NOMO-1 treated with dmso at 0.1 percent for 144 hours (cell line): ENCODE data around the gene STAMBP.
"Not testable (repeated sequence)": the region's sequence is repeated elsewhere in the genome, so short reads cannot be mapped to it uniquely, and the experiment has no call there.

Experiments used
- DNase-seq: peaks from one replicate; lab custom pipeline; 2025; ENCODE audit not compliant: unreplicated experiment; lab: John Stamatoyannopoulos, UW

STAMBP gene

GRCh38 chr2:73836141-73836943, 7.6 kb downstream of the STAMBP start:
- no peak for DNase-seq

- peak; percentile 56 for DNase-seq
Observed at GRCh38 chr2:73837847-73838585, 9.3 kb downstream of the STAMBP start.

GRCh38 chr2:73838889-73839534, 10.3 kb downstream of the STAMBP start:
- no peak for DNase-seq

GRCh38 chr2:73839653-73840411, 11.1 kb downstream of the STAMBP start:
- no peak for DNase-seq

- DNase-seq = no peak
Observed at GRCh38 chr2:73841912-73842738, 13.4 kb downstream of the STAMBP start.

- no peak for DNase-seq
Observed at GRCh38 chr2:73842739-73843019, 13.9 kb downstream of the STAMBP start.

- DNase-seq = no peak
Observed at GRCh38 chr2:73844087-73844486, 15.3 kb downstream of the STAMBP start.

GRCh38 chr2:73850009-73850408, 21.2 kb downstream of the STAMBP start:
- DNase-seq = no peak

GRCh38 chr2:73851274-73851673, 22.5 kb downstream of the STAMBP start:
- no peak for DNase-seq

- DNase-seq = no peak
Observed at GRCh38 chr2:73852020-73852419, 23.3 kb downstream of the STAMBP start.

- DNase-seq = no peak
Observed at GRCh38 chr2:73855526-73855925, 26.8 kb downstream of the STAMBP start.

- DNase-seq = no peak
Observed at GRCh38 chr2:73856214-73856613, 27.5 kb downstream of the STAMBP start.

GRCh38 chr2:73859721-73860586, 31.2 kb downstream of the STAMBP start:
- no peak for DNase-seq

- DNase-seq = no peak
Observed at GRCh38 chr2:73862987-73863386, 34.2 kb downstream of the STAMBP start.

GRCh38 chr2:73868204-73868978, 39.6 kb downstream of the STAMBP start:
- no peak for DNase-seq

- DNase-seq = no peak
Observed at GRCh38 chr2:73870084-73870483, 41.3 kb downstream of the STAMBP start.

GRCh38 chr2:73877071-73877802, 48.5 kb downstream of the STAMBP start:
- DNase-seq = peak; percentile 65

- DNase-seq = not testable (repeated sequence)
Observed at GRCh38 chr2:73877984-73878383, 49.2 kb downstream of the STAMBP start.
